ENCODE results near the gene ADGRL1.

DNA sequence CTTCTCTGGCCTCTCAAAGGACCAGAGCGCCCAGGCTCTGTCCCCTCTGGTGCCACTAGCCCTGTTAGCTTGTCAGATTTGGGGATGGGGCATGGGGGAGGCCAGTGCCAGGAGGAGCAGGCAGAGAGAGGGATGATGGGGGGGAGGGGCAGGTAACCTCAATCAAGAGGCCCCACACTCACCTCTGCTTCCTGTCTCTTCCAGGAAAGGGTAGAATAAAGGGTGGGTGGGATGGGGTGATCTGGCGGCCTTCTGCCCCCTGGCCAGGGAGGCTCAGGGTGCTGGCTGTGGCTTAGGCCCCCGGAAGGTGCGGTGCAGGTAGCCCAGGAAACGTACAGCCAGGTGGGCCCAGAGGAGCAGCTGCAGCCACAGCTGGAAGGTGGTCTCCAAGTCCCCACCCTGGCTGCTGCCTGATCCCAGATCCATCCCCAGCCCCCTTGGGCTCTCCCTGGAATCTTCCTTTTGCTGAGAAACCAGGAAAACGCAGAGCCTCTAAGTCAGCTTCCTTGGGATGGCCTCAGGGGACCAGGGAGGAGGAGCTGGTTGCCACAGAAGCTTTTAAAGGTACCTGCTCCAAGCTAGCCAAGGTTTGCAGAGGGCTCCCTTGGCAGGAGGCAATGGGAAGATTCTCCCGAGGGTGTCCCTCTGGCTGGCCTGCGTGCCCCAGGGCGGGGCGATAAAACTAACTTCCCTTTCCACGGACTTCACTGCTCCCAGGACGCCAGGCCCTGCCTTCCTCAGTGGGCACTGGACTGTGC lies 93.7 kb downstream of the ADGRL1 start:
- no peak for TF ChIP-seq EP300 (IDR thresholded peaks at IDR 0.05; ENCODE audit: borderline replicate concordance in 1 of 2, control insufficient read depth in 1 of 2, low read depth in 2 of 2, low read length in 2 of 2)
- TF ChIP-seq CHD2 (IDR thresholded peaks at IDR 0.05; ENCODE audit: borderline replicate concordance, low read depth, low read length) = no peak
- TF ChIP-seq HDGF (IDR thresholded peaks at IDR 0.05) = no peak
- TF ChIP-seq, protein P1, sequence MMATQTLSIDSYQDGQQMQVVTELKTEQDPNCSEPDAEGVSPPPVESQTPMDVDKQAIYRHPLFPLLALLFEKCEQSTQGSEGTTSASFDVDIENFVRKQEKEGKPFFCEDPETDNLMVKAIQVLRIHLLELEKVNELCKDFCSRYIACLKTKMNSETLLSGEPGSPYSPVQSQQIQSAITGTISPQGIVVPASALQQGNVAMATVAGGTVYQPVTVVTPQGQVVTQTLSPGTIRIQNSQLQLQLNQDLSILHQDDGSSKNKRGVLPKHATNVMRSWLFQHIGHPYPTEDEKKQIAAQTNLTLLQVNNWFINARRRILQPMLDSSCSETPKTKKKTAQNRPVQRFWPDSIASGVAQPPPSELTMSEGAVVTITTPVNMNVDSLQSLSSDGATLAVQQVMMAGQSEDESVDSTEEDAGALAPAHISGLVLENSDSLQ (IDR thresholded peaks at IDR 0.05) = no peak
- TF ChIP-seq, protein P2, sequence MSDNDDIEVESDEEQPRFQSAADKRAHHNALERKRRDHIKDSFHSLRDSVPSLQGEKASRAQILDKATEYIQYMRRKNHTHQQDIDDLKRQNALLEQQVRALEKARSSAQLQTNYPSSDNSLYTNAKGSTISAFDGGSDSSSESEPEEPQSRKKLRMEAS (IDR thresholded peaks at IDR 0.05; ENCODE audit: low read depth, low read length) = no peak
- TF ChIP-seq, protein P3, sequence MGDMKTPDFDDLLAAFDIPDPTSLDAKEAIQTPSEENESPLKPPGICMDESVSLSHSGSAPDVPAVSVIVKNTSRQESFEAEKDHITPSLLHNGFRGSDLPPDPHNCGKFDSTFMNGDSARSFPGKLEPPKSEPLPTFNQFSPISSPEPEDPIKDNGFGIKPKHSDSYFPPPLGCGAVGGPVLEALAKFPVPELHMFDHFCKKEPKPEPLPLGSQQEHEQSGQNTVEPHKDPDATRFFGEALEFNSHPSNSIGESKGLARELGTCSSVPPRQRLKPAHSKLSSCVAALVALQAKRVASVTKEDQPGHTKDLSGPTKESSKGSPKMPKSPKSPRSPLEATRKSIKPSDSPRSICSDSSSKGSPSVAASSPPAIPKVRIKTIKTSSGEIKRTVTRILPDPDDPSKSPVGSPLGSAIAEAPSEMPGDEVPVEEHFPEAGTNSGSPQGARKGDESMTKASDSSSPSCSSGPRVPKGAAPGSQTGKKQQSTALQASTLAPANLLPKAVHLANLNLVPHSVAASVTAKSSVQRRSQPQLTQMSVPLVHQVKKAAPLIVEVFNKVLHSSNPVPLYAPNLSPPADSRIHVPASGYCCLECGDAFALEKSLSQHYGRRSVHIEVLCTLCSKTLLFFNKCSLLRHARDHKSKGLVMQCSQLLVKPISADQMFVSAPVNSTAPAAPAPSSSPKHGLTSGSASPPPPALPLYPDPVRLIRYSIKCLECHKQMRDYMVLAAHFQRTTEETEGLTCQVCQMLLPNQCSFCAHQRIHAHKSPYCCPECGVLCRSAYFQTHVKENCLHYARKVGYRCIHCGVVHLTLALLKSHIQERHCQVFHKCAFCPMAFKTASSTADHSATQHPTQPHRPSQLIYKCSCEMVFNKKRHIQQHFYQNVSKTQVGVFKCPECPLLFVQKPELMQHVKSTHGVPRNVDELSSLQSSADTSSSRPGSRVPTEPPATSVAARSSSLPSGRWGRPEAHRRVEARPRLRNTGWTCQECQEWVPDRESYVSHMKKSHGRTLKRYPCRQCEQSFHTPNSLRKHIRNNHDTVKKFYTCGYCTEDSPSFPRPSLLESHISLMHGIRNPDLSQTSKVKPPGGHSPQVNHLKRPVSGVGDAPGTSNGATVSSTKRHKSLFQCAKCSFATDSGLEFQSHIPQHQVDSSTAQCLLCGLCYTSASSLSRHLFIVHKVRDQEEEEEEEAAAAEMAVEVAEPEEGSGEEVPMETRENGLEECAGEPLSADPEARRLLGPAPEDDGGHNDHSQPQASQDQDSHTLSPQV (IDR thresholded peaks at IDR 0.05) = no peak
- no peak for TF ChIP-seq IKZF1 (conservative IDR thresholded peaks at IDR 0.05)
- TF ChIP-seq, protein P4, sequence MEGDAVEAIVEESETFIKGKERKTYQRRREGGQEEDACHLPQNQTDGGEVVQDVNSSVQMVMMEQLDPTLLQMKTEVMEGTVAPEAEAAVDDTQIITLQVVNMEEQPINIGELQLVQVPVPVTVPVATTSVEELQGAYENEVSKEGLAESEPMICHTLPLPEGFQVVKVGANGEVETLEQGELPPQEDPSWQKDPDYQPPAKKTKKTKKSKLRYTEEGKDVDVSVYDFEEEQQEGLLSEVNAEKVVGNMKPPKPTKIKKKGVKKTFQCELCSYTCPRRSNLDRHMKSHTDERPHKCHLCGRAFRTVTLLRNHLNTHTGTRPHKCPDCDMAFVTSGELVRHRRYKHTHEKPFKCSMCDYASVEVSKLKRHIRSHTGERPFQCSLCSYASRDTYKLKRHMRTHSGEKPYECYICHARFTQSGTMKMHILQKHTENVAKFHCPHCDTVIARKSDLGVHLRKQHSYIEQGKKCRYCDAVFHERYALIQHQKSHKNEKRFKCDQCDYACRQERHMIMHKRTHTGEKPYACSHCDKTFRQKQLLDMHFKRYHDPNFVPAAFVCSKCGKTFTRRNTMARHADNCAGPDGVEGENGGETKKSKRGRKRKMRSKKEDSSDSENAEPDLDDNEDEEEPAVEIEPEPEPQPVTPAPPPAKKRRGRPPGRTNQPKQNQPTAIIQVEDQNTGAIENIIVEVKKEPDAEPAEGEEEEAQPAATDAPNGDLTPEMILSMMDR (IDR thresholded peaks at IDR 0.05 in 2 of 3, conservative IDR thresholded peaks at IDR 0.05 in 1 of 3; ENCODE audit: control insufficient read depth in 2 of 3, extremely low read depth in 1 of 3, insufficient read depth in 1 of 3, low read depth in 3 of 3, low read length in 3 of 3) = no peak
- no peak for TF ChIP-seq RUNX3 (IDR thresholded peaks at IDR 0.05; ENCODE audit: low read length)
- no peak for TF ChIP-seq TBL1XR1 (IDR thresholded peaks at IDR 0.05; ENCODE audit: low read depth, low read length)
- TF ChIP-seq, protein P5, sequence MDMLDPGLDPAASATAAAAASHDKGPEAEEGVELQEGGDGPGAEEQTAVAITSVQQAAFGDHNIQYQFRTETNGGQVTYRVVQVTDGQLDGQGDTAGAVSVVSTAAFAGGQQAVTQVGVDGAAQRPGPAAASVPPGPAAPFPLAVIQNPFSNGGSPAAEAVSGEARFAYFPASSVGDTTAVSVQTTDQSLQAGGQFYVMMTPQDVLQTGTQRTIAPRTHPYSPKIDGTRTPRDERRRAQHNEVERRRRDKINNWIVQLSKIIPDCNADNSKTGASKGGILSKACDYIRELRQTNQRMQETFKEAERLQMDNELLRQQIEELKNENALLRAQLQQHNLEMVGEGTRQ (IDR thresholded peaks at IDR 0.05; ENCODE audit: borderline replicate concordance, low read depth, low read length) = no peak
- TF ChIP-seq, protein P6, sequence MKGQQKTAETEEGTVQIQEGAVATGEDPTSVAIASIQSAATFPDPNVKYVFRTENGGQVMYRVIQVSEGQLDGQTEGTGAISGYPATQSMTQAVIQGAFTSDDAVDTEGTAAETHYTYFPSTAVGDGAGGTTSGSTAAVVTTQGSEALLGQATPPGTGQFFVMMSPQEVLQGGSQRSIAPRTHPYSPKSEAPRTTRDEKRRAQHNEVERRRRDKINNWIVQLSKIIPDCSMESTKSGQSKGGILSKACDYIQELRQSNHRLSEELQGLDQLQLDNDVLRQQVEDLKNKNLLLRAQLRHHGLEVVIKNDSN (IDR thresholded peaks at IDR 0.05; ENCODE audit: borderline replicate concordance, extremely low read length, insufficient read depth, low read depth, low read length) = no peak
- no peak for TF ChIP-seq ZZZ3 (IDR thresholded peaks at IDR 0.05; ENCODE audit: control insufficient read depth, insufficient read length, low read depth)

Data from GM12878 (cell line).